ENCODE measurements around the gene DPYSL3.

DNA sequence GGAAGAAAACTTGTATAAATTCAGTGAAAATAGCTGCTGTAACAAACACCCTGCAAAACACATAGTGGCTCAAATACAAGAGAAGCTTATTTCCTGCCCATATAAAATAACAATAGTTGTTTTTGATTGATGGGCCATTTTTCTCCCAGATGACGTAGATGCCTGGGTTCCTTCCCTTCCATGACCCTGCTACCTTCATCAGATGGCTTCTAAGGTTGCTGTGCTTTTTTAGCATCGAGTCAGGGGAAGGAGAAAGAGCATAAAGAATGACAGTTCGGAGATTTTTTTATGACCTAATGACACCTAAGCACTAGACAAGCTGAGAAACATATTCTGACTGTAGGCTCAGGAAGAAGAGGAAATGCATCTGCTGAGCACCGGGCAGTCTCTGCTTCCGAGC lies 34.7 kb upstream of the DPYSL3 start:
- TF ChIP-seq ZNF274 (IDR thresholded peaks at IDR 0.05; ENCODE audit: low read depth, low read length) (no peak), SUZ12 (IDR thresholded peaks at IDR 0.05; ENCODE audit: extremely low read depth, insufficient read depth, insufficient read length) (no peak), YY1 (IDR thresholded peaks at IDR 0.05; ENCODE audit: insufficient read depth, insufficient read length) (no peak)
